Keratinocyte (primary cell): ENCODE results near the gene CDH12. TPM values are rescaled to one million over a fixed set of nuclear protein-coding genes. Genes with fewer than 3 reads are reported as not detected.

Experiments used
- DNase-seq: peaks from one replicate; pipeline ENCODE4 v3.0.0-alpha.2; 2011; ENCODE audit warnings: low read depth, missing footprints, low spot score
- FAIRE-seq: peaks from 2 replicates; lab custom pipeline; 2011; peaks lifted over from hg19 to GRCh38; lab: Jason Lieb, UNC
- H2AFZ ChIP-seq: 2 replicates; pipeline ENCODE4 v1.6.0; 2012; ENCODE audit warnings: low read length, control low read depth, inconsistent platforms; ENCODE audit not compliant: control insufficient read depth
- H3K27ac ChIP-seq: 2 replicates; pipeline ENCODE4 v1.5.1; 2011; ENCODE audit warnings: low read length; ENCODE audit not compliant: control insufficient read depth, insufficient read depth
- H3K27me3 ChIP-seq: 3 replicates; pipeline ENCODE4 v1.6.0; 2011; ENCODE audit warnings: low read length; ENCODE audit not compliant: control insufficient read depth, insufficient read depth; ENCODE audit errors: extremely low read depth
- H3K36me3 ChIP-seq, 2 experiments: 2 replicates in 1 of 2; 3 replicates in 1 of 2; pipeline ENCODE4 v1.5.1; 2011; ENCODE audit warnings: low read length in 2 of 2, mild to moderate bottlenecking in 1 of 2; ENCODE audit not compliant: control insufficient read depth in 2 of 2, insufficient read depth in 2 of 2; ENCODE audit errors: extremely low read depth in 1 of 2
- H3K4me1 ChIP-seq: 3 replicates; pipeline ENCODE4 v1.5.1; 2011; ENCODE audit warnings: low read length; ENCODE audit not compliant: control insufficient read depth, insufficient read depth; ENCODE audit errors: extremely low read depth
- H3K4me2 ChIP-seq: 3 replicates; pipeline ENCODE4 v1.6.0; 2011; ENCODE audit warnings: low read depth, low read length; ENCODE audit not compliant: control insufficient read depth, insufficient read depth; ENCODE audit errors: extremely low read depth
- H3K4me3 ChIP-seq, 3 experiments: fragments of 200-600 bp in 1 of 3; sonication (generic) in 1 of 3; 2 replicates in 2 of 3; 3 replicates in 1 of 3; pipeline ENCODE4 v1.5.1; 2011 to 2016; ENCODE audit warnings: low read length in 3 of 3, mild to moderate bottlenecking in 3 of 3, control low read depth in 2 of 3, inconsistent platforms in 1 of 3, low read depth in 1 of 3, mixed read lengths in 1 of 3, mixed run types in 1 of 3, moderate library complexity in 1 of 3; ENCODE audit not compliant: control insufficient read depth in 2 of 3, insufficient read depth in 2 of 3; ENCODE audit errors: extremely low read depth in 1 of 3
- H3K79me2 ChIP-seq: 2 replicates; pipeline ENCODE4 v1.6.0; 2012; ENCODE audit warnings: low read length; ENCODE audit not compliant: control insufficient read depth, insufficient read depth
- H3K9ac ChIP-seq: 3 replicates; pipeline ENCODE4 v1.6.0; 2011; ENCODE audit warnings: low read length; ENCODE audit not compliant: control insufficient read depth, insufficient read depth; ENCODE audit errors: extremely low read depth
- H3K9me1 ChIP-seq: 3 replicates; pipeline ENCODE4 v1.6.0; 2011; ENCODE audit warnings: low read length; ENCODE audit not compliant: control insufficient read depth, insufficient read depth; ENCODE audit errors: extremely low read depth
- H3K9me3 ChIP-seq: 2 replicates; pipeline ENCODE4 v1.5.1; 2012; ENCODE audit warnings: low read depth, low read length; ENCODE audit not compliant: control insufficient read depth
- H4K20me1 ChIP-seq: 3 replicates; pipeline ENCODE4 v1.6.0; 2011; ENCODE audit warnings: low read length; ENCODE audit not compliant: control insufficient read depth, insufficient read depth; ENCODE audit errors: extremely low read depth
- CTCF ChIP-seq, 3 experiments: IDR thresholded peaks in 1 of 3; conservative IDR thresholded peaks in 1 of 3; optimal IDR thresholded peaks in 1 of 3; 2 replicates in 2 of 3; 3 replicates in 1 of 3; pipeline versions ENCODE3 to v1.5.1; 2011; ENCODE audit warnings: low read length in 3 of 3, mild to moderate bottlenecking in 3 of 3, moderate library complexity in 2 of 3, control low read depth in 1 of 3, inconsistent platforms in 1 of 3; ENCODE audit not compliant: insufficient read depth in 2 of 3; ENCODE audit errors: extremely low read depth in 1 of 3
- EZH2 ChIP-seq: IDR thresholded peaks from one replicate; pipeline ENCODE4 v1.6.1; 2012; ENCODE audit warnings: inconsistent platforms, mild to moderate bottlenecking, low read length, moderate library complexity
- dilution Hi-C: fragments of 300-500 bp; cut with MboI; formaldehyde crosslinking; loops from one replicate; pipeline ENCODE4 v1.7.0; 2020; ENCODE audit warnings: low sequenced_read_pairs; ENCODE audit not compliant: extremely low pct_ligation_motif_present
- polyA plus RNA-seq, 5 experiments: library from polyadenylated mRNA; depleted of rRNA in 3 of 5; stranded (reverse) in 3 of 5; stranded (forward) in 1 of 5; unstranded in 1 of 5; fragments of >200 nt; gene quantifications; 1 replicate in 1 of 5; 2 replicates in 3 of 5; 3 replicates in 1 of 5; pipeline versions ENCODE4 v1.2.1 to v1.2.3, GENCODE V29; 2011 to 2012; ENCODE audit warnings: missing spikeins in 2 of 5, low read depth in 1 of 5, low replicate concordance in 1 of 5

CDH12 gene
- polyA plus RNA-seq, 1 donor (not counting 4 experiments of a cell fraction or from before 2014, with no cell fraction given), result not detected

- dilution Hi-C loops, result no loop called here
- no peaks in the 10 kb centered on the region for H3K4me1 ChIP-seq
- no peaks in the 10 kb centered on the region for H3K9me3 ChIP-seq
- H3K4me2 ChIP-seq, result no peak overlapping the region
- H3K27me3 ChIP-seq, result no peaks in the 10 kb centered on the region
- H3K79me2 ChIP-seq, result no peaks in the 10 kb centered on the region
- TF ChIP-seq EZH2 (no peak), CTCF (optimal IDR thresholded peaks at IDR 0.05 in 1 of 3, IDR thresholded peaks at IDR 0.05 in 1 of 3, conservative IDR thresholded peaks at IDR 0.05 in 1 of 3; ENCODE audit: extremely low read depth in 1 of 3, insufficient read depth in 2 of 3, low read length in 3 of 3) (no peak)
- no peak overlapping the region for H2AFZ ChIP-seq
- no peak for DNase-seq
- H3K9me1 ChIP-seq, result no peaks in the 10 kb centered on the region
- H3K4me3 ChIP-seq, result no peak overlapping the region
- H4K20me1 ChIP-seq, result no peaks in the 10 kb centered on the region
- H3K36me3 ChIP-seq, result no peaks in the 10 kb centered on the region
- H3K9ac ChIP-seq, result no peak overlapping the region
- FAIRE-seq, result no peak
- no peak overlapping the region for H3K27ac ChIP-seq
Measured at GRCh38 chr5:22471154-22471553, 382.0 kb downstream of the CDH12 start.

GRCh38 chr5:22470408-22470807 lies 382.7 kb downstream of the CDH12 start:
- H3K79me2 ChIP-seq, result no peaks in the 10 kb centered on the region
- dilution Hi-C loops, result no loop called here
- no peak overlapping the region for H3K4me2 ChIP-seq
- no peaks in the 10 kb centered on the region for H4K20me1 ChIP-seq
- no peak overlapping the region for H3K4me3 ChIP-seq
- H3K27ac ChIP-seq, result no peak overlapping the region
- H3K9me1 ChIP-seq, result no peaks in the 10 kb centered on the region
- no peaks in the 10 kb centered on the region for H3K4me1 ChIP-seq
- H3K9me3 ChIP-seq, result no peaks in the 10 kb centered on the region
- no peak for DNase-seq
- H3K9ac ChIP-seq, result no peak overlapping the region
- no peak overlapping the region for H2AFZ ChIP-seq
- no peak for FAIRE-seq
- TF ChIP-seq EZH2, result no peak
- no peaks in the 10 kb centered on the region for H3K36me3 ChIP-seq
- H3K27me3 ChIP-seq, result no peaks in the 10 kb centered on the region

- no peaks in the 10 kb centered on the region for H3K79me2 ChIP-seq
- H3K4me3 ChIP-seq, result no peak overlapping the region
- no peaks in the 10 kb centered on the region for H3K4me1 ChIP-seq
- no peaks in the 10 kb centered on the region for H3K9me3 ChIP-seq
- FAIRE-seq (no peak), DNase-seq (no peak)
- H3K36me3 ChIP-seq, result no peaks in the 10 kb centered on the region
- H3K9ac ChIP-seq, result no peak overlapping the region
- no peaks in the 10 kb centered on the region for H3K9me1 ChIP-seq
- dilution Hi-C loops, result no loop called here
- no peak overlapping the region for H2AFZ ChIP-seq
- TF ChIP-seq EZH2 (no peak), CTCF (optimal IDR thresholded peaks at IDR 0.05 in 1 of 3, IDR thresholded peaks at IDR 0.05 in 1 of 3, conservative IDR thresholded peaks at IDR 0.05 in 1 of 3; ENCODE audit: extremely low read depth in 1 of 3, insufficient read depth in 2 of 3, low read length in 3 of 3) (no peak)
- no peak overlapping the region for H3K27ac ChIP-seq
- H3K4me2 ChIP-seq, result no peak overlapping the region
- no peaks in the 10 kb centered on the region for H4K20me1 ChIP-seq
- H3K27me3 ChIP-seq, result no peaks in the 10 kb centered on the region
Measured at GRCh38 chr5:22465616-22466015, 387.5 kb downstream of the CDH12 start.
